CD4-positive, CD25-positive, alpha-beta regulatory T cell (primary cell): ENCODE data around the gene ROBO1. TPM values are rescaled to one million over a fixed set of nuclear protein-coding genes. Genes with fewer than 3 reads are reported as not detected.

ENCODE experiments used
- ATAC-seq, 2 donors: fragments of 150-1000 bp; cut with Tn5 transposase; one replicate each; pipeline ENCODE4 v1.10.0; 2021; ENCODE audit warnings: low read depth in 2 of 2, moderate number of reproducible peaks in 2 of 2, moderate library complexity in 1 of 2
- DNase-seq, 3 donors: peaks; one replicate each; pipeline versions ENCODE4 v3.0.0 to v3.0.0-alpha.2; 2012 to 2022; ENCODE audit warnings: mixed read lengths in 1 of 3
- H3K27ac ChIP-seq: one replicate; pipeline ENCODE4 v1.7.0; 2013; ENCODE audit warnings: mild to moderate bottlenecking, low read length; ENCODE audit not compliant: insufficient read depth, poor library complexity, severe bottlenecking
- H3K27me3 ChIP-seq: one replicate; pipeline ENCODE4 v1.7.0; 2013; ENCODE audit warnings: low read length; ENCODE audit not compliant: control insufficient read depth, insufficient read depth
- H3K36me3 ChIP-seq: one replicate; pipeline ENCODE4 v1.7.0; 2013; ENCODE audit warnings: mild to moderate bottlenecking, low read length, moderate library complexity; ENCODE audit not compliant: control insufficient read depth, insufficient read depth
- H3K4me1 ChIP-seq: 2 replicates; pipeline ENCODE4 v1.7.0; 2013; ENCODE audit warnings: mild to moderate bottlenecking, low read length; ENCODE audit not compliant: insufficient read depth, control insufficient read depth, poor library complexity, severe bottlenecking
- H3K4me3 ChIP-seq: one replicate; pipeline ENCODE4 v1.7.0; 2013; ENCODE audit warnings: low read depth, mild to moderate bottlenecking, low read length, moderate library complexity
- H3K9me3 ChIP-seq, 2 experiments: 1 replicate in 1 of 2; 2 replicates in 1 of 2; pipeline ENCODE4 v1.7.0; 2013; ENCODE audit warnings: low read length in 2 of 2, mild to moderate bottlenecking in 1 of 2, moderate library complexity in 1 of 2; ENCODE audit not compliant: control insufficient read depth in 2 of 2
- H3K27ac Mint-ChIP-seq, 3 donors: one replicate each; pipeline ENCODE4 v1.8.0; 2020 to 2022; ENCODE audit warnings: mild to moderate bottlenecking in 3 of 3, mixed read lengths in 3 of 3, moderate library complexity in 2 of 3
- H3K27me3 Mint-ChIP-seq: one replicate; pipeline ENCODE4 v1.8.0; 2022; ENCODE audit warnings: mild to moderate bottlenecking, mixed read lengths
- H3K36me3 Mint-ChIP-seq: one replicate; pipeline ENCODE4 v1.8.0; 2020; ENCODE audit warnings: mixed read lengths
- H3K4me1 Mint-ChIP-seq, 4 donors: one replicate each; pipeline ENCODE4 v1.8.0; 2020 to 2022; ENCODE audit warnings: mixed read lengths in 4 of 4, mild to moderate bottlenecking in 1 of 4
- H3K4me3 Mint-ChIP-seq, 4 donors: one replicate each; pipeline ENCODE4 v1.8.0; 2020 to 2022; ENCODE audit warnings: mild to moderate bottlenecking in 4 of 4, mixed read lengths in 4 of 4, moderate library complexity in 3 of 4
- H3K9me3 Mint-ChIP-seq, 7 donors: one replicate each; pipeline ENCODE4 v1.8.0; 2020 to 2022; ENCODE audit warnings: mixed read lengths in 7 of 7, mild to moderate bottlenecking in 3 of 7, moderate library complexity in 2 of 7
- polyA plus RNA-seq, 4 donors: library from polyadenylated mRNA; unstranded; fragments of 300-500 nt; fragmentation: Illumina TruSeq; gene quantifications; one replicate each; pipeline ENCODE4 v1.2.3, GENCODE V29; 2021
- total RNA-seq: library from RNA; stranded (reverse); gene quantifications from one replicate; pipeline ENCODE4 v1.2.3, GENCODE V29; 2022

ROBO1 gene
- total and polyA plus RNA-seq, 5 donors from 2014 or later: not detected

GRCh38 chr3:78860567-78860966, 907.2 kb downstream of the ROBO1 start:
- Histone ChIP-seq H3K9me3 (no peaks in the 10 kb centered on the region), H3K27ac (no peak overlapping the region), H3K4me1 (no peaks in the 10 kb centered on the region), H3K27me3 (no peaks in the 10 kb centered on the region), H3K4me3 (no peak overlapping the region), H3K36me3 (no peaks in the 10 kb centered on the region)
- H3K4me3 Mint-ChIP-seq: no peak overlapping the region
- H3K36me3 Mint-ChIP-seq: no peaks in the 10 kb centered on the region
- DNase-seq (no peak), ATAC-seq (no peak)
- no peaks in the 10 kb centered on the region for H3K27me3 Mint-ChIP-seq
- H3K9me3 Mint-ChIP-seq: peaks cover 0 to 24% (median 4%) of the 10 kb centered on the region in 7 donors
- H3K27ac Mint-ChIP-seq: peak overlapping the region in 1 of 3 donors; percentile 15
- H3K4me1 Mint-ChIP-seq: no peaks in the 10 kb centered on the region

DNA sequence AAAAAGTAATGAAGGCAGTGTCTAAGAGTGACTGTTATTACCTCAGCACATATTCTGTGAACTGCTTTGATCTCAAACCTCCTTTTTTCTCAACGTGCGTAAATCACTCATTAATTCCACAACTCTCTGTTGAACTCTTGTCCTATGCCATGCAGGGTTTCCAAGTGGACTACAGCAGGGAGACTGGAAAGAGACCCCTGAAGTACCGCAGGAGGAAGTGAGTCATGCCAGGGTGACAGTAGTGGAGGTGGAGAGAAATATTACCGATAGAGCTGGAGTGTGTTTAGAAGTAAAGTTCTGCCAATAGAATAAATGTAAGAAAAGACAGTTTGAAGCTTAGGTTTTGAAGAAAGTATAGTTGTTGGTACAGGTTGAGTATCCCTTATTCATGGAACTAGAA, 908.9 kb downstream of the ROBO1 start:
- Mint-ChIP-seq H3K36me3 (no peaks in the 10 kb centered on the region), H3K27ac (no peak overlapping the region)

GRCh38 chr3:78858174-78858573, 909.6 kb downstream of the ROBO1 start:
- Mint-ChIP-seq H3K27ac (no peak overlapping the region), H3K4me3 (no peak overlapping the region), H3K36me3 (no peaks in the 10 kb centered on the region), H3K27me3 (no peaks in the 10 kb centered on the region), H3K9me3 (peaks cover 0 to 21% (median 4%) of the 10 kb centered on the region in 7 donors), H3K4me1 (no peaks in the 10 kb centered on the region)
- no peaks in the 10 kb centered on the region for H3K9me3 ChIP-seq
- ATAC-seq (no peak), DNase-seq (no peak)
- no peaks in the 10 kb centered on the region for H3K27me3 ChIP-seq
- H3K36me3 ChIP-seq: no peaks in the 10 kb centered on the region
- no peak overlapping the region for H3K27ac ChIP-seq
- H3K4me3 ChIP-seq: no peak overlapping the region
- no peaks in the 10 kb centered on the region for H3K4me1 ChIP-seq

More for the DNA sequence above, 908.9 kb downstream of the ROBO1 start:
- H3K27ac ChIP-seq: no peak overlapping the region
- DNase-seq (no peak), ATAC-seq (no peak)
- Mint-ChIP-seq H3K9me3 (peaks cover 0 to 21% (median 4%) of the 10 kb centered on the region in 7 donors), H3K4me1 (no peaks in the 10 kb centered on the region), H3K27me3 (no peaks in the 10 kb centered on the region), H3K4me3 (no peak overlapping the region)
- H3K36me3 ChIP-seq: no peaks in the 10 kb centered on the region
- no peak overlapping the region for H3K4me3 ChIP-seq
- no peaks in the 10 kb centered on the region for H3K27me3 ChIP-seq
- no peaks in the 10 kb centered on the region for H3K4me1 ChIP-seq
- H3K9me3 ChIP-seq: no peaks in the 10 kb centered on the region

DNA sequence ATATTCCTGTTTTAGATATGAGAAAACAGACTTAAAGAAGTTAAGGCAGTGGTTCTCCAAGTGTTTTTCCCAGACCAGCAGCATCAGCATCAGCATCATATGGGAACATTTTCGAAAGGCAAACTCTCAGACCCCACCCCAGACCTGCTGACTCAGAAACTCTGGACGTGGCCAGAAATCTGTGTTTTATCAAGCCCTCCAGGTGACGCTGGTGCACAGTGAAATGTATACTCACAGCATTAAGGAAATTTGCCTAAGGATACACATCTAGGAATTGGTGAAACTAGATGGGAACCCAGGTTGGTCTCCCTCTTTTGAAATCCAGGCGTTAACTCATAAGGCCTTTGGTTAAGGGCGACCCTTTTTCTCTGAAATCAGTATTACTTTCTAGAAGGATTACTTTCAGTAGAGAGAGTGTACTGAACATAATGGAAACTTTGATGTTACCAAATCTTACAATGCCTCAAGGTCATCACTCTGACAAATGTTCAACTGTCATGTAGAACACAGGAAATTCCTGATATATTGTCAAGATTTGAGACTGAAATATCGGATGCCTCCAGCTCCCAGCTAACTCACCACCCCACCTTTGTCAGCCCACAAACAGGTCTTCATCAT, 910.2 kb downstream of the ROBO1 start:
- no peak overlapping the region for H3K4me3 Mint-ChIP-seq

GRCh38 chr3:78856164-78856563, 911.6 kb downstream of the ROBO1 start:
- Mint-ChIP-seq H3K4me1 (no peaks in the 10 kb centered on the region), H3K36me3 (no peaks in the 10 kb centered on the region), H3K27me3 (no peaks in the 10 kb centered on the region), H3K4me3 (no peak overlapping the region), H3K9me3 (peaks cover 0 to 20% (median 7%) of the 10 kb centered on the region in 7 donors), H3K27ac (no peak overlapping the region)
- H3K27ac ChIP-seq: no peak overlapping the region
- H3K4me3 ChIP-seq: no peak overlapping the region
- ATAC-seq: no peak
- H3K36me3 ChIP-seq: no peaks in the 10 kb centered on the region
- no peaks in the 10 kb centered on the region for H3K27me3 ChIP-seq
- H3K4me1 ChIP-seq: no peaks in the 10 kb centered on the region
- H3K9me3 ChIP-seq: no peaks in the 10 kb centered on the region
- no peak for DNase-seq

More for the DNA sequence above, 910.2 kb downstream of the ROBO1 start:
- Mint-ChIP-seq H3K27me3 (no peaks in the 10 kb centered on the region), H3K27ac (no peak overlapping the region), H3K36me3 (no peaks in the 10 kb centered on the region), H3K9me3 (peaks cover 0 to 25% (median 10%) of the 10 kb centered on the region in 7 donors), H3K4me1 (no peaks in the 10 kb centered on the region)
- H3K27me3 ChIP-seq: no peaks in the 10 kb centered on the region
- H3K9me3 ChIP-seq: no peaks in the 10 kb centered on the region
- H3K4me1 ChIP-seq: no peaks in the 10 kb centered on the region
- no peak overlapping the region for H3K4me3 ChIP-seq
- H3K27ac ChIP-seq: no peak overlapping the region
- DNase-seq: no peak
- no peak for ATAC-seq
- H3K36me3 ChIP-seq: no peaks in the 10 kb centered on the region

- Mint-ChIP-seq H3K36me3 (no peaks in the 10 kb centered on the region), H3K4me1 (no peaks in the 10 kb centered on the region), H3K27me3 (no peaks in the 10 kb centered on the region), H3K27ac (no peak overlapping the region), H3K9me3 (peaks cover 0 to 15% (median 6%) of the 10 kb centered on the region in 7 donors), H3K4me3 (no peak overlapping the region)
- H3K36me3 ChIP-seq: no peaks in the 10 kb centered on the region
- H3K4me1 ChIP-seq: no peaks in the 10 kb centered on the region
- no peak for ATAC-seq
- no peaks in the 10 kb centered on the region for H3K27me3 ChIP-seq
- no peak overlapping the region for H3K27ac ChIP-seq
- no peaks in the 10 kb centered on the region for H3K9me3 ChIP-seq
- no peak overlapping the region for H3K4me3 ChIP-seq
- DNase-seq: no peak
These were observed 912.6 kb downstream of the ROBO1 start for GRCh38 chr3:78855190-78855589.

- no peak for ATAC-seq
- H3K4me1 ChIP-seq: no peaks in the 10 kb centered on the region
- Mint-ChIP-seq H3K36me3 (no peaks in the 10 kb centered on the region), H3K9me3 (peaks cover 1 to 15% (median 10%) of the 10 kb centered on the region in 7 donors), H3K4me1 (peaks cover 0 to 4% (median 0%) of the 10 kb centered on the region in 4 donors), H3K27me3 (no peaks in the 10 kb centered on the region), H3K27ac (no peak overlapping the region), H3K4me3 (no peak overlapping the region)
- H3K9me3 ChIP-seq: no peaks in the 10 kb centered on the region
- H3K27ac ChIP-seq: no peak overlapping the region
- DNase-seq: no peak
- no peaks in the 10 kb centered on the region for H3K27me3 ChIP-seq
- no peaks in the 10 kb centered on the region for H3K36me3 ChIP-seq
- H3K4me3 ChIP-seq: no peak overlapping the region
These were observed 919.2 kb downstream of the ROBO1 start for GRCh38 chr3:78848392-78849288.
